ENCODE measurements around the gene RARRES1.
A peak's percentile ranks its signal among the peaks of the same experiment; 100 is the strongest.

RARRES1 gene

DNA sequence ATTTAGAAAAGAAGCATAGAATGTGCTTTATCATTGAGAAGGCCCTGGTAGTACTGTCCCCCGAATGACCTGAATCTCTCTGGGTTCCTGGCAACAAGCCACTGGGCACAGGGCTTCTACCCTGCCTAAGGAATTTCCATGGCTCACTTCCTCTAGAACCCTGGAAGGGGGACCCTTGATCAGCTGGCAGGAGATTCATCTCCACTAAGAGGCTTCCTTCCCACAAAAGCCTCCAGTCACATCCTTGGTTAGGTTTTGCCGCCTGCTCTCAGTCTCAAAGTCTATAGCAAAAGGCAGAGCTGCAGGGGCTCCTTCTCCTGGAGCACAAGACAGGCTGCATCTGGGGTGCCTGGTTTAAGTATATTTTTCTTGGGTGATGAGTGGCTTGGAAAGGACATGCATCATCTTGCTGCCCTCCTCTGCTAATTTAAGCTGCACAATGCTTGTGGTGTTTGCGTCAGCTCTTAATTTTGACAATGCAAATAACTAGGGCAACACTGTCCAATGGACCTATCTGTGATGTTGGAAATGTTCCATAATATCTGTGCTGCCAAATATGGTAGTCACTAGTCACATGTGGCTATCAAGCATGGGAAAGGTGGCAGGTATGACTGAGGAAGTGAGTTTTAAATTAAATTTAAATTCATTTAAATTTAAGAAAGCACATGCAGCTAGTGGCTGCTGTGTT is 33.4 kb upstream of the RARRES1 start:
- peak in 1 of 14 donors; percentile 22 for DNase-seq

DNA sequence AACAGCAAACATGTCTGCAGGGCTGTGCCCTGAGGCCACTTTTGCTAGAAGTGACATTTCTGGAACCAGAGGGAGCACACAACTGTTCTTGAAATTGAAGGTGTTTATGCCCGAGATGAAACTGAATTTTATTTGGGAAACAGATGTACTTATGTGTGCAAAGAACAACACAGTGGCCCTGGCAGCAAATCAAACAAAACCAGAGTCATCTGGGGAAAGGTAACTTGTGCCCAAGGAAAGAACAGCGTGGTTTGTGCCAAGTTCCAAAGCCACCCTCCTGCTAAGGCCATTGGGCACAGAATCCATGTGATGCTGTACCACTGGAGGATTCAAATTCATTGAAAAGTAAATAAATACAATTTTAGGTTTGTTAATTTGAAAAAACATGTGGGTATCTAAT is 31.2 kb upstream of the RARRES1 start:
- DNase-seq: no peak

DNA sequence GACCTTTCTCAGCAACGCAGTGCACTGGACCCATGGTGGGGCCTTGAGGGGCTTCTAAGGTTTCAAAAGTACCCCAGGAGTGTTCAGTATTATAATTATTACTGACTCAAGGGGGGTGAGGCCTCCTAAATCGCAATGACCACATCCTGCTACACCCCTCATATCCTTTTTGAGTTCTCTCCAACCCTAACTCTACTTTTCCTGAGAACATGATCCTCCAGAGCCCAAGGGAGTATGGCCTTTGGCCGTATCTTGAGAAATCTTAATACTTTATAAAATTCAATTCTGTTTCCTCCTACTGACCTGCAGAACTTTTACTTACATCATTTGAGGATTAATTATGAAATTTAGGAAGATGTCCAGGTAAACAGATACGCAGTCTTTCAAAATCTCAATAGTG is 30.4 kb upstream of the RARRES1 start:
- DNase-seq: no peak

DNA sequence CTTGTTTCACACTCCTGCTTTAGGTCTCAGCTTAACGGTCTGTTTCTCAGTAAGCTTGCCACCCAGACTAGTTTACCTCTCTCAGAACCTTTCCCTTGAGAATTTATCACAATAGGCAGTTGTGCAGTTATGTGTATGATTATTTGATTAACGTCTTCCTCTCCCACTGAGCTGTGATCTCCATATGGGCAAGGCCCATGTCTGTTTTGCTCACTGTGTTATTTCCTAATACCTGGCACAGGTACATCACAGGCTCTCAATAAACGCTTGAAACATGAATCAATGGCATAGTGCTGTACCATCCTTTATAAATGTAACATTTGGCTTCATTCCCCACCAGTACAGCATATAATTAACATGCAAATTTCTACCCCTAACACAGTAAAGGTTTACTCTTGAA is 29.1 kb upstream of the RARRES1 start:
- DNase-seq: no peak

DNA sequence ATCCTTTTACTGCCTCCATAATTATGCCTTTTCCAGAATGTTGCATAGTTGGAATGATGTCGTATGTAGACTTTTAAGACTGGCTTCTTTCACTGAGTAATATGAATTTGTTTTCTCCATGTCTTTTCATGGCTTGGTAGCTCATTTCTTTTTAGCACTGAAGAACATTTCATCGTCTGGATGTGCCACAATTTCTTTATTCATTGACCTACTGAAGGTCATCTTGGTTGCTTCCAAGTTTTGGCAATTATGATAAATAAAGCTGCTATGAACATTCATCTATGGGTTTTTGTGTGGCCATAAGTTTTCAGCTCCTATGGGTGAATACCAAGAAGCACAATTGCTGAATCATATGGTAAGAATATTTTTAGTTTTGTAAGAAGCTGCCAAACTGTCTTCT is 23.2 kb upstream of the RARRES1 start:
- no peak for DNase-seq

DNA sequence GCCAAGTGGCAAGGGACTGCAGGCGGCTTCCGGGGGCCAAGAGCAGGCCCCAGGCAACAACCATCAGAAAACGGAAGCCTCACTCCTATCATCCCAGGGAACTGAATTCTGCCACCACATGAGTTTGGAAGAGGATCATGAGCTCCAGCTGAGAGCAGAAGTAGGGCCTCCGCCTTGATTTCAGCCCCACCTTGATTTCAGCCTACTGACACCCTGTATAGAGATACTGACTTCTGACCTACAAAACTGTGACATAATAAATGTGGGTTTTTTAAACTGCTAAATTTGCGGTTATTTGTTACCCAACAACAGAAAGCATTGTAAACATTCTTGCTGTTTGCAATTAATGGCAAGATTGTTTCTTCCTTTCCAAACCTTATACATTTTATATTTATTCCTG is 21.6 kb upstream of the RARRES1 start:
- DNase-seq: no peak

DNA sequence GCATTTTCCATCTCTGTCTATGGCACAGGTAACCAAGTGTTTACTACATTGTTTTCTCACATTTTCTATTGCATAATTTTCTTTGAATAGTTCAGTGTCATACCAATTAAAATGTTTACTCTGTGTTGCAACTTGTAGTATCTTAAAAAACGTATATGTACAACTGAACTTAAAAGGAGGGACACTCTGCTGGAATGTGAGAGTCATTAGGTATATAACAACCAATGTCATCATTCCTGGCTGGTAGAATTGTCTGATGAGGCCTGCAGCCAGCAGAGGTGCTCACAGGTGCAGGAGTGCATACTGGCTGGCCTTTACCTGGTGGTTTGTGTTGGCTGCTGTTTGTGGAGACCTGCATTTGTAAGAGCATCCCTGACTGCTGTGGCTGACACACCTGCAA is 19.1 kb upstream of the RARRES1 start:
- DNase-seq: no peak

DNA sequence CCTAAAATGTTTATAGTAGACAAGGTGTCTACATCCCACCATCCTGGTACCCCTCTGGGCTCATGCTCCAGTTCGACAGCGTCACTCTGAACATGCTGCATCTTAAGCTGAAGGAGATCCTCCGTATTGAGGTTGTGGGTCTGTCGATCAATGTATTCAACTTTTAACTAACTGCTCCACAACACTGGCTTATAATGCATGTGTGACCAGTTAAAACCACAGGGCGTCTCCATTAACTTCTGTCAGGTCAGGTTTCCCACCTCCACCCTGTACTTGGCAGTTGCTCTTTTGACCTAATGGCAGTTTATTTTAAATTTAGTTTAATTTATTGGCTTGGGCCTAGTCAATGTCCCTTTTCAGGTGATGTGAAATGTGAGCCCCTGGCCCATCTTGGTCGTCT is 17.8 kb upstream of the RARRES1 start:
- no peak for DNase-seq

DNA sequence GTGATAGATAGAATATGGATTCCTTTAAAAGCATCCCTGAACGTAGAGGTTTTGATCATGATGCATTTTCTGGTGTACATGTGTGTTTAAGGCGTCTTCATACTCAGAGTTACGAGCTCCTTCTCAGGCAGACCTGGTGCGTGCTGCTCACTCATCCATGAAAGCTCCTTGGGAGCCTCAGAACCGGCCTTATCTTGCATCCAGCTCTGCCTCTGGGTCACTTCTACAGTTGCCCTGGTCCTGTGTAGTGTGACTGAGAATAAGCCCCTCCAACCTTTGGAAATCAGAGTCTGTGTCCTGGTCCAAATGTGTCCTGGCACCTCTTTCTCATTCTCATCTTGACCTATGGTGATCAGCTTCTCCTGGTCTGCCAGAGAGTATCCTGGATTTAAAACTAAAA is 17.3 kb upstream of the RARRES1 start:
- DNase-seq: no peak

DNA sequence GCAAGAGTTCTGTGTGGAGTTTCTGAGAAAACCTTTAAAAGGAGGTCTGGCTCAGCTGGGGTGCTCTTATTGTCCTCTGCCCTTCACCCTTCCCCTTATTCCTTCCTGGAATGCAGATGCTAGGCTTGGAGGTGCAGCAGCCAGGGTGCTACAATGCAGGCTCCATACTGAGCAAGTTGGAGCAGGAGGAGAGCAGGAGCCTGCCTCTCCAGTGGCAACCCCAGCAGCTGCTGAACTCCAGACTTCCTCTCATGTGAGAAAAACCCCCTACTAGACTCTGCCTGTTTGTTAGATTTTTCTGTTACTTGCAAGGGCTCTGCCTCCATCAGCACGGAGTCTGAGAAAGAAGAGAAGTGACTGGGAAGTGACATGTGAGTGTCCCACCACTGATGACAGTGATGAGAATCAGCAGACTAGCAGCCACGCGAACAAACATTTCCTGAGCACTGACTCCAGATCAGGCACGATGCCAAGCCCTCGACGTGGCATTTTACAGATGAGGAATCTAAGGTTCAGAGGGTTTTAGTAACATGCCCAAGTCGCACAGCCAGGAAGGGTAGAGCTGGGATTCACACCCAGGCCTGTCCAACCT is 16.1 kb upstream of the RARRES1 start:
- peak in 3 of 14 donors; percentile 11 to 14 (median 12) for DNase-seq

DNA sequence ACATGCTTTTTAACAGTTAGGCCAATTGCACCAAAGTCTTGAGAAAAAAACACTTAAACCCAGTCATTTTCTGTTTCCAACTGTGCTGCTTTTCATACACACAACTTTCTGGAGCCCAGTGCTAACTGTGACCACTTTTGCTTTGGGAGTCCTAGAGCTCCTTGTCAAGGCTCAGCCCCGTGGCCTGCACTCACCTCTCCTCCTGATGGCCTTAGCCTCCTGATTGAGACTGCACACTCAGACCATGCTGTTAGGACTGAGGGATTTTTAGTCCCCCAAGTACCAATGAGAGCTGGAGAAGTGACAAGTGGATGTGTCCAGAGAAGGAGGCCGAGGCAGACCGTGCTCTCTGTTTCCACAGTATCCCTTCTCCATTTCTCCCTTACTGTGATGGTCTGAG is 15.2 kb upstream of the RARRES1 start:
- no peak for DNase-seq

DNA sequence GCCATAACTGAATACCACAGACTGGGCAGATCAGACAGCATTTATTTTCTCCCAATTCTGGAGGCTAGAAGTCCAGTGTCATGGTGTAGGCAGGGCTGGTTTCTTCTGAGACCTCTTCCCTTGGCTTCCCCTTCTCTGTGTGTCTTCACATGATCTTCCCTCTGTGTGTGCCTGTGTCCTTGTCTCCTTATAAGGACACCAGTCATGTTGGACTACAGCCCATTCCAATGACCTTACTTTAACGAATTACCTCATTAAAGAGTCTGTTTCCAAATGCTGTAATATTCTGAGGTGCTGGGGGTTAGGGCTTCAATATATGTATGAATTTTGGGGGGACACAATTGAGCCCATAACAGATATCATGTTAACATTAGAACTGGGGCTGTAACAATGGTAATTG is 13.3 kb upstream of the RARRES1 start:
- no peak for DNase-seq

DNA sequence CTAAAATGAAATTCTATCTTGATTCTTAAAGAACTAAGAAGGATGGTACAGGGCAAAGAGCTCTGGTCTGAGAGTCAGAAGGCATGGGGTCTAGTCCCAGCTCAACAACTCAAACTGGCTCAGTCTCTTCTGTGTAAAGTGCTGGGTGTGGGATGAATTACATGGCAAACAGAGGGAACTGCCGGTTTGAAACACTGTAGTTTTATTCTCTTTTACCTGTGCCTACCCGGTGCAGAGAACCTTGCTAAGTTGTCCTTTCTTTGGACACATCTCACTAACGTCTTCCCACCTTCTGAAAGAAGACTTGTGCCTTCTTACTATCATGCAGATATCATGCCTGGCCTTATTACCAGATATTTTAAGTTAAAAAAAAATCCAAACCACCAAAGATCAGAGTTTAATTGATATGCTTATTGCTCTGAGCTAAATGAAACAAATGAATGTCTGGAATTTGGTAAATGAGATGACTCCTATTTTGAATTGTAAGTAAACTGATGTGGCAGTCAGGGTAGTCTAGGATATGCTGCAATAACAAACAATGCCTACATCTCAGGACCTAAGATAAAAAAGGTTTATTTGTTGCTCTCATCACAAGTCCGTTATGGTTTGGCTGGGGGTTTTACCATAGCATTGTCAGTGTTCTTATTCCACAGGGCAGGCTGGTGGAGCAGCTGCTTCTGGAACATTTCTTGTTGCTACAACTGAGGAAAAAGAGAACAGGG is 12.5 kb upstream of the RARRES1 start:
- DNase-seq: no peak

DNA sequence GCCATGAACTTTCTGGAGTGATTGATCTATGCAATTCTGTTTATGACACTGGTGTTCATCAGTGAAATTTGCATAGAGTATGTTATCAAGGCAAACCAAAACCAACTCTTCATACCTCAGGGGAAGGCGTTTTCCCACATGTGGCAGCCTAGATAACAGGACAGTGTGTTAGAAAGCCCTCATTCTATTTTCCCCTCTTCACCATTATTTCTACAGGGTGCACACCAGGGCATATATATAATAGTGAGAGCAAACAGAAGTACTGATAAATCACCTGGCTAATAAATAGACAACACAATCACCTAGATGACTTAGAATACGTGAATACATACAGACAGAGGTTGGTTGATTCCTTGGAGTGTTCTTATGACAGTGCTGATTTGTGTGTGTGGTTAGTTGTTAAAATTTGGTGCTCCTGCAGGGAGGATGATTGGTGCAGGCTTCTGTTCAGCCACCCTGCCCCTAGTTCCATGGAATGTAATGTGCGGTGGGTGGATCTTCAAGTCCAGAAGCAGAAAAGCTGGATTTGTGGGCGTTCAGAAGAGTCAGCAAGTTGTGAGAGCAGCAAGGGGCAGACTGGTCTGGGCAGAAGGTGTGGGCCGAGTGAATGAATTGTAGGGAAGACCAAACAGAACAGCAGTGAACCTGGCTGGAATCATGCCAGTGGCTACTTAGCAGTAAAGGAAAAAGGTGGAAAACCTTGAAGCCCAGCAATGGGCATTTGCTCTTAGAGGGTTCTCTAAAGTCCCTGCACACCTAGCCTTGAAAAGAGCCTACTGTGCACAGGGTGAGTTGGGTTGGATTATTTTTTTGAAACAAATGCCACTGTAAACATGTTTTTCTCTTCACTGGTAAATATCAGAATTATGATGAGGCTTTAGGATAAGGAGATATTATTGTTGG is 11.7 kb upstream of the RARRES1 start:
- no peak for DNase-seq

DNA sequence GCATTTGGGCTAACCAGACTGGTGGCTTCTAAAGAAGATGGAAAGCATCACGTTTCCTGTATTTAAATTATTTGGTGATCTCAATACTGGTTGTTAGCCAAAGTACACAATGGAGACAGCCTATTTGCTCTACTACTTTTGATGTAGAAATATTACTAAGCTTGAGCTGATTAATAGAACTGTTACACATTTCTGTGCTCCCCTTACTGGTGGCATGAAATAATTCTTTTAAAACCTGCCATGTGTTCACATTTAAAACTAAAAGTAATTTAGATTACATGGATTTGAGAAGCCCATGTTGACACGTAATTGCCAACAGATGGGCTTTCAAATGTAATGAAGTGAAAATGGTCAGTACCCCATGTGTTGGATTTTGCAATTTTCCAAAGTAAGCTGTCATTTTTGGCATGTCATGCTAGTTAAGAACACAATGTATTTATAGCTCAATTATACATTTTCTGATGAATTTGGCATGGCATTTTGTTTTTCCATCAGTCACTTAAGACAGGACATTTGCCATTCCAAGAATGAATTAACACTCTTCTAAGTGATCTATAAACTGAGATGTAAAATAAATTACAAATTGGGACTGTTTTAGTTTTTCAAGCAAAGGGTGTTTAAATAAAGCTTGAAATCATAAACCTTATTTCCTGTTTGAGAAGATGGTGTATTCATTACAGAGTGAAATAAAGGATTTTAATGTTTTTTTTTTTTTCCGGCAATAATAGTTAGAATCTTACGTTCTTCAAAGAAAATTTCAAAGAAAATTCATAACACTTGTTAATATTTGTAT is 10.8 kb upstream of the RARRES1 start:
- DNase-seq: peak in 1 of 14 donors; percentile 9

DNA sequence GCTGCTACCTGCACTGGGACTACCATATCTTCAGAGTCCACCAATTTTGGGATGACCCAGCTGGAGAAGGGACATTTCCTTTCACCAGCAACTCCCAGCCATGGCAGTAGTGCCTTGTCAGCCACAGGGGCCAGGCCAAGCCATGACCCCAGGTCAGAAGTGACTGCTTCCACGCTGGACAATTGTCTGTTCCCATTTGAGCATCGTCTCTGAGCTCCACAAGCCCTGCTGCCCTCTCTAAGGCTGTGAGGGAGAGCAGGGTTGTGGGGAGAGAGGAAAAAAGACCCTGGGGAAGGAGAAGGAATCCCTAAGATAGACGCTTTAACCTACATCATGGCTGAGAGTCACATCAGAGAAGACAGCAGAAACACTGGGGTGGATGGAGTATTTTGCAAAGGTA is 7.4 kb upstream of the RARRES1 start:
- DNase-seq: no peak

DNA sequence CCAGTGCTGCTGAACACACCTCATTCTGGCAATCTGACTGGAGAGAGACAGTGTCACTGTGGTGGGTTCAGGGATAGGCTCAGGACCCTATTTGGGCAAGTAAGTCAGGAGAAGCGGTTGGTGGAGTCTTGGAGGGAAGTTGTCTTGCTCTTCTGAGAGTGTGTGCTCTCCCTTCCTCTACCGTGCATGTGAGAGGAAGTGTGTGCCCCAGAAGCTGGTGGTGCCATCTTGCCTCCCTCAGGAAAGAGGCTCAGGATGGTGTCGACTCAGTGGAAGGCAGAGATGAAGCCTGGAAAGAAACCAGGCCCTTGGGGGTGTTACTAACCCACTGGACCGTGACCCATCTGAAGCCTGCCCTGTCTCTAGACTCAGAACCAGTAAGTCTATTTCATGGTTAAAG is 6.8 kb upstream of the RARRES1 start:
- DNase-seq: no peak

DNA sequence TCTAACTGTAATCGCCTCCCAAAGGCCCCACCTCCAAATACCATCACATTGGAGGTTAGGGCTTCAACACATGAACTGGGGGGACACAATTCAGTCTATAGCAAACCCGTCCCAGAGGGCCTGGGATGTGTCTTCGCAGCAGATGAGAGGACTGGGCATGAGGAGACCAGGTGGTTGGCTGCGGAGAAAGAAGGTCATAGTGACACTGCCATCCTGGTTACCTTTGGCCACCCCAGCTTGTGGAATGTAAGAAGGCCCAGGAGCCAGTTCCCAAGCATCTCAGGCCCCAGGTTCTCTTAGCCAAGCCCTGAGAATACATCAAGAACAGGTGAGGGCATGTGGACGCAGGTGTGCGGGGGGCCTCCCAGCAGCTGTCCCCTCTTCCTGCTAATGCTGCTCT is 6.4 kb upstream of the RARRES1 start:
- DNase-seq: no peak

DNA sequence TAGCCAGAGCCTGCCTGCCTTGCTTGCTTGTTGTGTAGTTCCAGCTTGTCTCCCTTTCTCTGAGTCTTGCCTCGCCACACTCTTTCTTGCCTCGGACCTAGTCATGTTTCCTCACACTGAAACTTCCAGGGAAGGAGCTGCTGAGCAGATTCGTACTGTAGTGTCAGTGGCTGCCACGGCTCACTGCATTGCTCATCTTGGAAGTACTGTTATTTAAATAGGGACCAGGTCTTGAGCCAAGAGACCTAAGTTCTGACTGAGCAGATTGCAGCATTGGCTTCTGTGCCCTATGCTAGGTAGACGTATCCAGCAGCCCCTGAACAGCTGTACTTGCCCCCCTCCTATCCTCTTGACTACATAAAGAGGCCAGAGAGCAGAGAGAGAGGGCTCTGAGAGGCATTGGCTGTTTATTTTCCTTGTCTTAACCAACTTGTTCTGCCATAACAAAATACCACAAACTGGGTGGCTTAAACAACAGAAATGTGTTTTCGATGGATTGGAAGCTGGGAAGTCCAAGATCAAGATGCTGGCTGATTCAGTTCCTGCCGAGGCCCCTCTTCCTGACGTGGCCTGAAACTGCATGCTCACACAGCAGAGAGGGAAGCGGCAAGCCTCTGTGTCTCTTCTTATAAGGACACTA is 5.8 kb upstream of the RARRES1 start:
- DNase-seq: no peak

DNA sequence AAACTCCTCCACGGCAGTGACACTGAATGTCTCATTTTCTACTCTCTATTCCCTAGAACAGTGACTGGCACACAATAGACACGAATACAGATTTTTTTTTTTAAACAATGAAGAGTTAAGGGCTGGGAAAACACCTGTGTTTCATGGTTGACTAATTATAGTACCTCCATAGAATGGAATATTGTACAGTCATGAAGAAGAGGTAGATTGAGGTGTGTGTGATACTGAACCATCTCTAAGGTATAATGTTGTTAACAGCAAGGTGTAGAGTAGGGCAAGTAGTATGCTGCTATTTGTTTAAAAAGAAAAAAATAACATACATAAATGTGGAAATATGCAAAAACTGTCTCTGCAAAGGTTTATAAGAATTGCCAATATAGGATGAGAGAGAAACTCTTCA is 5.2 kb upstream of the RARRES1 start:
- no peak for DNase-seq

DNA sequence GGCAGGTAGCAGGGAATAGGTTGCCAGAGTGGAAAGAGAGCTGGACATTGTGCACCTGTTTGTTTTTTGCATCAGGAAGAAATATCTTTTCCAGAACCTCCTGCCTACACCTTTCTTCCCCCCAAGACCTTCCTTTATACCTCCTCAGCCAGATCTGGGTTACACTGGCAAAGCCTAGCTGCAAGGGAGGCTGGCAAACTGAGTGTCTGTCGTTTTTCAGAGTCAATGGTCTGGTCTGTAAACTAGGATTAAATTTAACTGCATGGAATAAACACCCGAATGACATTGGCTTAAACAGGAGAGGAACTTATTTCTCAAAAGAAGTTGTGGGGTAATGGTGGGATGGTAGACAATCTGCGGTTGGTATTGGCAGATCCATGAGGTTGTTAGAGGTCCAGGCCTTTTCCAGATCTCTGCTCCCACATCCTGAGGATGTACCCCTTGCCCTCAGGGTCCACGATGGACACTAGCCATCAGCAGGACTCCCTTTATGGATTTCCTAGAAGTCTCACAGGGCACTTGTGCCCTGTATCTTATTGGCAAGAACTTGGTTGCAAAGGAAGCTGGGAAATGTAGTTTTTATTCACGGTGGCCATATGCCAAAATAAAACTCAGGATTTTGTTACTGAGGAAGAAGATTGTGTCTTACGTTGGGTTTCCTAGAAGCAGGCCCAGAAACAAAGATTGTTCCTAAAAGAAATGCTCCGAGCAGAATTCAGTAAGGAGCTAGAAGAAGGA is 3.2 kb upstream of the RARRES1 start:
- DNase-seq: no peak

All from C1 segment of cervical spinal cord (tissue), 14 donors.